HCT116 (cell line): Measurements from ENCODE around the gene FBXO5.

Experiments
- CBX3 ChIP-seq: IDR thresholded peaks from 2 replicates; pipeline ENCODE4 v1.6.1; 2012; ENCODE audit warnings: low read depth
- CEBPB ChIP-seq: IDR thresholded peaks from 2 replicates; pipeline ENCODE4 v1.6.1; 2012; ENCODE audit warnings: low read depth
- EZH2phosphoT487 ChIP-seq: fragments of 200-600 bp; IDR thresholded peaks from 2 replicates; pipeline ENCODE4 v1.6.1; 2018; ENCODE audit warnings: antibody characterized with exemption, borderline replicate concordance
- POLR2A ChIP-seq: IDR thresholded peaks from 2 replicates; pipeline ENCODE4 v1.7.0; 2011; ENCODE audit warnings: borderline replicate concordance; ENCODE audit not compliant: insufficient read depth, insufficient read length; ENCODE audit errors: extremely low read depth
- SP1 ChIP-seq: IDR thresholded peaks from 2 replicates; pipeline ENCODE4 v1.6.1; 2012; ENCODE audit warnings: low read depth
- SRF ChIP-seq: IDR thresholded peaks from 2 replicates; pipeline ENCODE4 v1.6.1; 2012; ENCODE audit warnings: low read depth
- ZFX ChIP-seq: fragments of 450-650 bp; IDR thresholded peaks from 2 replicates; pipeline ENCODE4 v1.6.1; 2017
- TF ChIP-seq, protein P1 (sequence below), 3 experiments: fragments of 200-600 bp in 1 of 3; sonication (generic) in 1 of 3; IDR thresholded peaks in 2 of 3; conservative IDR thresholded peaks in 1 of 3; 2 replicates each; pipeline ENCODE4 v1.5.1; 2012 to 2017; ENCODE audit warnings: low read depth in 2 of 3, low read length in 2 of 3, antibody characterized with exemption in 1 of 3, borderline replicate concordance in 1 of 3, control low read depth in 1 of 3, mild to moderate bottlenecking in 1 of 3, mixed read lengths in 1 of 3, mixed run types in 1 of 3, moderate library complexity in 1 of 3; ENCODE audit not compliant: insufficient read depth in 1 of 3
- TF ChIP-seq, protein P2 (sequence below): IDR thresholded peaks from 2 replicates; pipeline ENCODE4 v1.6.1; 2012

DNA sequence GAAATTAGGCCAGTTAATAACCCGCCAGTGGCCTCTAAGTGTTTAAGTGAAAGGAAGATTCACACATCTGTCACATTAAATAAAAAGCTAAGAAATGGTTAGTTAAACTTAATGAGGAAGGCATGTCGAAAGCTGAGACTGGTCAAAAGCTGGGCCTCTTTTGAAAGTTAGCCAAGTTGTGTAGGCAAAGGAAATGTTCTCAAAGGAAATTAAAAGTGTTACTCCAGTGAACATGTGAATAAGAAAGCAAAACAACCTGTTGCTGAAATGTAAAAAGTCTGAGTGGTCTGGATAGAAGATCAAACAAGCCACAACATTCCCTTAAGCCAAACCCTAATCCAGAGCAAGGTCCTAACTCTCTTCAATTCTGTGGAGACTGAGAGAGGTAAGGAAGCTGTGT lies 30.6 kb upstream of the FBXO5 start:
- TF ChIP-seq, protein P1, sequence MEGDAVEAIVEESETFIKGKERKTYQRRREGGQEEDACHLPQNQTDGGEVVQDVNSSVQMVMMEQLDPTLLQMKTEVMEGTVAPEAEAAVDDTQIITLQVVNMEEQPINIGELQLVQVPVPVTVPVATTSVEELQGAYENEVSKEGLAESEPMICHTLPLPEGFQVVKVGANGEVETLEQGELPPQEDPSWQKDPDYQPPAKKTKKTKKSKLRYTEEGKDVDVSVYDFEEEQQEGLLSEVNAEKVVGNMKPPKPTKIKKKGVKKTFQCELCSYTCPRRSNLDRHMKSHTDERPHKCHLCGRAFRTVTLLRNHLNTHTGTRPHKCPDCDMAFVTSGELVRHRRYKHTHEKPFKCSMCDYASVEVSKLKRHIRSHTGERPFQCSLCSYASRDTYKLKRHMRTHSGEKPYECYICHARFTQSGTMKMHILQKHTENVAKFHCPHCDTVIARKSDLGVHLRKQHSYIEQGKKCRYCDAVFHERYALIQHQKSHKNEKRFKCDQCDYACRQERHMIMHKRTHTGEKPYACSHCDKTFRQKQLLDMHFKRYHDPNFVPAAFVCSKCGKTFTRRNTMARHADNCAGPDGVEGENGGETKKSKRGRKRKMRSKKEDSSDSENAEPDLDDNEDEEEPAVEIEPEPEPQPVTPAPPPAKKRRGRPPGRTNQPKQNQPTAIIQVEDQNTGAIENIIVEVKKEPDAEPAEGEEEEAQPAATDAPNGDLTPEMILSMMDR (IDR thresholded peaks at IDR 0.05 in 2 of 3, conservative IDR thresholded peaks at IDR 0.05 in 1 of 3; ENCODE audit: borderline replicate concordance in 1 of 3, insufficient read depth in 1 of 3, low read depth in 2 of 3, low read length in 2 of 3): no peak
- no peak for TF ChIP-seq CEBPB
- TF ChIP-seq, protein P2, sequence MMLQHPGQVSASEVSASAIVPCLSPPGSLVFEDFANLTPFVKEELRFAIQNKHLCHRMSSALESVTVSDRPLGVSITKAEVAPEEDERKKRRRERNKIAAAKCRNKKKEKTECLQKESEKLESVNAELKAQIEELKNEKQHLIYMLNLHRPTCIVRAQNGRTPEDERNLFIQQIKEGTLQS: no peak
- no peak for TF ChIP-seq CBX3
- TF ChIP-seq POLR2A: no peak
- TF ChIP-seq EZH2phosphoT487: no peak
- no peak for TF ChIP-seq SRF
- TF ChIP-seq SP1: no peak
- no peak for TF ChIP-seq ZFX
